ENCODE data around the gene IL1B.
"Not testable (repeated sequence)": the region's sequence is repeated elsewhere in the genome, so short reads cannot be mapped to it uniquely, and the experiment has no call there.

The IL1B gene

GRCh38 chr2:112849956-112850355, 13.4 kb upstream of the IL1B start:
- no peak for DNase-seq

DNA sequence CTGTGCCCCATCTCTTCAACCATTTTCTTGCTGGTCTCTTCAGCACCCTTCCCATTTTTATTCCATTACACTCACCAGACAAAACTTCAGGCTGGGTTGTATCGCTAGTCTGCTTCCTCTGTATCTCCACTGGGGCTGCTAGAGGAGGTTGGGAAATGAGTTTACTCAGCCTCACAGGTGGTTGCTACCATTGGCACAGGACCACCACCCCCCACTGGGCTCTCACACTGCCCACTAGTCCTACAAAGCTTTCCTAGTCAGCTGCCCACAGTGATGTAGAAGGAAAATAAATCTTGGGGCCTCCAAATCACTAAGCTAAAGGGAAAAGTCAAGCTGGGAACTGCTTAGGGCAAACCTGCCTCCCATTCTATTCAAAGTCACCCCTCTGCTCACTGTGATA, 12.3 kb upstream of the IL1B start:
- no peak for DNase-seq

DNA sequence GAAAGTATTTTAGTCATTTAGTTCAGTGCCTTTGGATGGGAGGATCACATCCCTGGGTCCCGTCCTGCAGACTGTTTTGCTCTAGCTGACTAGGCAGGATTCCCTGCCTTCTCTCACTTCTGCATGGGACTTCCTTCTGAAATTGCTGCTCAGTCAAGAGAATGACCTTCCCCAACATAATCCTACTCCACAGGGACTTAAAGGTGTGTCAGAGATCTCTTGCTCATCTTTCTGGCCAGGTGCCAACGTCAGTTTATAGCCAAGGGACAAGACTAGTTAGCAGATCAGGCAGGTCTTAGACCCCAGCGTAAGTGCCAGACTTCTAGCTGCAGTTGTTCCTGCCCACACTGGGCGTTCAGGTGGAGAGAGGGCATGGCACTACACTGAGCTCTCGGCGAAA, 9.5 kb upstream of the IL1B start:
- no peak for DNase-seq

- DNase-seq = no peak
Observed at GRCh38 chr2:112843836-112844235, 7.3 kb upstream of the IL1B start.

GRCh38 chr2:112843288-112843687, 6.7 kb upstream of the IL1B start:
- DNase-seq = no peak

DNA sequence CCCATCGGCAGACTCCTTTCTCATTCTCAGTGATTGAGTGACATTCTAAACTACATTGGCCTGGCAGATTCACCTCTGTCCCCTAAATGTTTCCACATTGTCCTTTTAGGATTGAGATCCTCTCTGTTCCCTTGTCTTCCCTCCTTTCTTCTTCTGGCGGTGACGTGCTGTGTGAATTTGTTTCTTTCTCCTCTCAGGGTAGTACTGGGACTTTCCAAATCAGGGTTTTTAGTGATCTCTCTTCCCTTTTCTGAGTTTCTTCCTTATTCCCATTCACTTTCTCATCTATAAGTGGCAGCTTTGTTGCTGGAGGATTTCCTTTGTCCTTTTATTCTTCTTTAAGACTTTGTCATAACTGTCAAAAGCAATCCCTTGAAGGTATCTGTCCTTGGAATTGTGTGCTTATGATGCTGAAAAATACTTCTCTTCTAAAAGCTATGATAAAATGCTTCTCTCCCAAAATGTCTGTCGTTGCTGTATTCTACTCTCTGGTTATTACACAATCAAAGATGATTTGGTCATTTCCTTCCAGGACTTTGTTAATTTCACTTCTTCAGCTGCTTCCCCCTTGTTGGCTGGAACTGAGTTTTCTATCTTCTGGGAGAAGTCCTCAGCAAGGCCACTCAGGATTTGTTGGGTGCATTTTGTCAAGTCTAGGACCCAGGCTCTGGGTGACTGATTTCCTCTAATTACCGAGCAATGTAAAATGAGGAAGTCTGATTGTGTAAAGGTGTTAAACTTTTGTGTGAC, 4.9 kb upstream of the IL1B start:
- DNase-seq = no peak

DNA sequence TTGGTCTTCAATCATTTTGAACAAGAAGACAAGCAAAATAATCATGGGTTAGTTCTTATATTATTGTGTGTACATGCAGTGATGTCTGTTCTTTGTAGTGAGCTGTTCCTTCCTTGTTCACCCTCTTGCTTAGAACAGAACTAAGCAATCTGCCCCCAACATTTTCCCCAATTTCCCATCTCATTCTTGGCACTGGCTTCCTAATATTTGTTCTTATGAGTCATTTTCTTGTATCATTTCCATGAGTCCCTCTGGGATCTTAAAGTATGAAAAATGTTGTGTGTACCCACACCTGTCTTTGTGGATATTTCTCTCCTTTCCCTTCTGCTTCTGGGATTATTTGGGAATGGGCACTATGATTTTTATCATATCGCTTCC, 3.5 kb upstream of the IL1B start:
- no peak for DNase-seq

GRCh38 chr2:112839407-112840067, 3.0 kb upstream of the IL1B start:
- DNase-seq = no peak

- no peak for DNase-seq
Observed at GRCh38 chr2:112836163-112836560, 417 bp downstream of the IL1B start.

DNA sequence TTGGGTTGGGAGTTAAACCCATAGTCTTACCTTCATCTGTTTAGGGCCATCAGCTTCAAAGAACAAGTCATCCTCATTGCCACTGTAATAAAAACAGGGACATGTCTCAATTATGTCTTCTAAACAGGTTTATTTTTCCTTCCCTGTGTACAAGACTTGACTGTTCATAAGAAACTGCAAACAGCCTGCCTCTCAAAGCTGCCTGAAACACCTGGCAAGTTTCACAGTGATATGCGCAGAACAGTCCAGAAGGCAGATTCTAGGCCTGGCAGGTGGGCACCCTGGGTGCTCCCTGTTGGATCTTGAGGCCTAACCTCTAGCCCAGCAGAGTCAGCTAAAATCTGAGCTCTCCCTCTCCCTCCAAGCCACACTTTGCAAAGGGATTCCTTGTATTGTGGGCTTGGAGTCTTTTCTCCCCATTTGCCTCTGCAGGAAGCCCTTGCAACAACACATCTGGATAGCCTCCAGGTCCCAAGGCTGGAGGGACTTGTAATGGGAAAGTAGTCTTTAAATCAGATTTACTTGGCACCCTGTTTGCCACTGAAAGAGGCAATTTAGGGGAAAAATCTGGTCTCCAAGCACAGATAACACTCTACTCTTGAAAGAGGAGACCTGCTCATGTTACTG, 930 bp downstream of the IL1B start:
- DNase-seq = no peak

- DNase-seq = no peak
Observed at GRCh38 chr2:112835061-112835501, 1.5 kb downstream of the IL1B start.

DNA sequence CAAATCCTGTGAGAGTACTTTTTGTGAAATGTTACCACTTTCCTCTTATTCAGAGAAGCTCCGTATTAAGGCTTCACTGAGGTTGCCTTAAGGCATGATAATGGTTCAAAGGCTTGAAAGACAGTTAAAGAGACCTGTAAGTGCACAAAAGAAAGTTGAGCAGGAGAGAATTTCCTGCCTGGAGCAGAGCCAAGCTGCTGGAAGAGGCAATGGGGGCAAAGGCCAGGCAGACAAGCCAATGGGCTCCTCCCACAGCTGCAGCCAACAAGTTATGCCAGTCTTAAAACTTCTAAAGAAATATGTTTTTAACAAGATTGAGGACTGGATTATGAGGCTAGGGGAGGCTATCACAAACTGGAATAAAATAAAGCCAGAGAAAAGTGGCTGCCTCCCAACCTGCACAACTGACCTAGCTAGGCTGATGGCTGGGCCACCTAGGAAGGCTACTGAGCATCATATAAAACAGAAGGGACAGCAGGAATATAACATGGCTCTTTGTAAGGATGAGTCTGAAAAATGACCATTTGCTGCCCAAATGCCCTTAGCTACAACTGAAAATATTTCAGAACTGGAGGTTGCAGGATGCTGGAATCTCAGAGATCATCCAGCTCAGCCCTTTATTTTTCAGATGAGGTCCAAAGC, 2.1 kb downstream of the IL1B start:
- no peak for DNase-seq

DNA sequence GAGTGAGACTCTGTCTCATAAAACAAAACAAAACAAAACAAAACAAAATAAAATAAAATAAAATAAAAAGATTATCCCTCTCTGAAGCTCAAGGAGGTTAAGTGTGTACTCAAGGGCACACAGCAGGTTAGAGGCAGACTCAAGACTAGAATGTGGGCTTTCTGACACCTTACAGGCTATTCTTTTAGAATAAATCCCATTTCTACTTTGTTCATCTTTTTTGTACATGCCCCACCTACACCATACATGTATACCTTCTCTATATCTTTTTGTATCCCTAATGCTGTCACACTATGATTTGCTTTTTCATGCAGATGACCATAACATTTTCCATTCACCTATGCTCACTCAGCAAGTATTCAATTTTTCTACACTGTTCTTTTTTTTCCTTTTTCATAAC, 2.6 kb downstream of the IL1B start:
- DNase-seq = no peak

DNA sequence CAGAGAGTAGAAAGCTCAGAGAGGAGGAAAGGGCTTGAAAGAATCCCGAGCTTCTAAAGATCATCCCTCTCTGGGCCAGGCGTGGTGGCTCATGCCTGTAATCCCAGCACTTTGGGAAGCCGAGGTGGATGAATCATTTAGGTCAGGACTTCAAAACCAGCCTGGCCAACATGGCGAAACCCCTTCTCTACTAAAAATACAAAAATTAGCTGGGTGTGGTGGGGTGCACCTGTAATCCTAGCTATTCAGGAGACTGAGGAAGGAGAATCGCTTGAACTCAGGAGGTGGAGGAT, 3.0 kb downstream of the IL1B start:
- not testable (repeated sequence) for DNase-seq

- DNase-seq = no peak
Observed at GRCh38 chr2:112832841-112833638, 3.5 kb downstream of the IL1B start.

DNA sequence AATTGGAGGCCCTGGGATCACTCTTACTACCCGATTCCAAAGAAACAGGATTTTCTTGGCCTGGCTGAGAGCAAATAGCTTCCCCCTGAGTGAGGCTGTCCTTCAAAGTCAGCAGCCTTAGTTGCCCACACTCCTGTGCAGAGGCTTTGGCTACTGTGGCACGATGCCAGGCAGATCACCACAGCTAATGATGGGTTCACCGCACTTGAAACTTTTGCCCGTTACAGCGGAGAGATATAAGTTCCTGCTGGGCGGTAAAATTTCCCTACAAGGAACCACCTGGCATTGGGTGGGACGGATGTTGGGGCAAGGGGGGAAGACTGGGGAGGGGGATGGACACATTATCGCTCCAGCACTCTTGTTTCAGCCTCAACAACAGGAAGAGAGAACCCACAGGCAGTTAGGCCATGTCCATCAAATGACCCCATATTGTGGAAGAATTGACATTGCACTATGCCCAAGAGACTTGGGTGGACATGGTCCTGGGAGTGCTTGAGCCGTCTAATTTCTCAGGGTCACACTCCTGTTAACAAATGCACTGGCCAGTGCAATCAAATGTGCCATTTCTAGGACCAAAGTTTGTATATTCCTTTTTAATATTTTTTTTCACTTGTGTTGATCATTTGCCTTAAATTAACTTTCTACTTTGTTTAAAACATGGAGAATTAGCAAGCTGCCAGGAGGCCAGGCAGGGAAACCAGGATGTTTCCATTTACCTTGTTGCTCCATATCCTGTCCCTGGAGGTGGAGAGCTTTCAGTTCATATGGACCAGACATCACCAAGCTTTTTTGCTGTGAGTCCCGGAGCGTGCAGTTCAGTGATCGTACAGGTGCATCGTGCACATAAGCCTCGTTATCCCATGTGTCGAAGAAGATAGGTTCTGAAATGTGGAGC, 4.4 kb downstream of the IL1B start:
- DNase-seq = no peak

- no peak for DNase-seq
Observed at GRCh38 chr2:112831513-112831845, 5.1 kb downstream of the IL1B start.

DNA sequence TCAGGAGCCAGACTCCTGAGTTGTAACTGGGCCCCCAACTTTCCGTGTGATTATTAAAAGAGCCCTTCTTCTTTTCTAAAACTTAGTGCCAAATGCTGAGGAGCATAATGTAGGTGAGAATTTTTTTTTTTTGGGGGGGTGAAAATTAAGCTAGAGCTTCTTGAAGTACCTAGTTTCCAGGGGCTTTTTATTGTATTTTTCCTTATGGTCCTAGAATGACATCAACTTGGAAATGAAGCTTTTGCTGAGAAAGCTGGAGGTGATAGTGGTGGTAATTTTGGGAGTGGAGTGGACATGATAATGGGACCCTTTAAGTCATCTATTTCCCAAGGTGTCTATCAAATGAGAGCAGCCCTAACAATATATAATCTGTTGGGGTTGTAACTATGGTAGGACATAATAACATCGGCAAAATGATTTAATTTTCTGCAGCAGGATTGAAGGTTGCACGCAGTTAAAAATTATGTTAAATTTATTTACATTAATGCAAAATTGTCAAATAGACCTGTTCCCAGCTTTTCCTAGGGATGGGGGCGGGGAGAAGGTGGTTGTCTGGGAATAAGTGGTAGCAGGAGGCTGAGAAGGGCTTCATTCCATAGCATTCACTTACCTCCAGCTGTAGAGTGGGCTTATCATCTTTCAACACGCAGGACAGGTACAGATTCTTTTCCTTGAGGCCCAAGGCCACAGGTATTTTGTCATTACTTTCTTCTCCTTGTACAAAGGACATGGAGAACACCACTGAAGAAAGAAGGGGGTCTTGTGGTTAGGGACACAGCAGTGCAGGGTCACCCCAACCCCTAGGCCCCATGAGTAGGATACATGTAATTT, 5.7 kb downstream of the IL1B start:
- no peak for DNase-seq

GRCh38 chr2:112829961-112830681, 6.5 kb downstream of the IL1B start:
- DNase-seq = no peak

DNA sequence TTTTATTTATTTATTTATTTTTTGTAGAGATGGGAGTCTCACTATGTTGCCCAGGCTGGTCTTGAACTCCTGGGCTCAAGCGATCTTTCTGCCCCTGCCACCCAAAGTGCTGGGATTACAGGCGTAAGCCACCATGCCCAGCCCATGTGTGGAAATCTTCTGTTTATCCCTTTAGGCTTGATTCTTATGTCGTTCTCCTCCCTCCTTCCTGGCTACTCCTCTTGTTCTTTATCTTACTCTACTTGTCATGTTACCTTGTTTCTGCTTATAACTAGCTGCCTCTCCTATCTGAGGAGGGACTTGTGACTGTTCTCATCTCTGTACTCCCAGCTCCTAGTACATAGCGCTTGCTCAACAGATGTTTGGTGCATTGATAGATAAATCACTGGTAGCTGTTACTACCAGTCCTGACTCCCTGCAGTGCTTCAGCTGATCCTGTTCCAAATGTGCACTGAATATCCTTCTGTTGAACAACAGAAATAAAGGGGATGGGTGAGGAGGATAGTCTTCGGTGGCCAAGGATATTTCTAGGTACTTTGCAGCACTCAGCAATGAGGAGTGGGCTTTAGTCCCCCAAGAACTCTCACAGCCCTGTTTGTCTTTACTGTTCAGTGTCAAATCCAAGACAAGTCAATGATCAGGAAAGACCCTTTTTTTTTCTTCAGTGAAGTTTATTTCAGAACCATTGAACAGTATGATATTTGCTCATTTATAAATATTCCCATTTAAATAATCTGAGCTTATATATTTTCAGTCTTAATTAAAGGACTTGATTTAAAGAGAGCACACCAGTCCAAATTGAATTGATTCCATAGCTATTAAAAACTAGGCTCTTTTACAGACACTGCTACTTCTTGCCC, 7.2 kb downstream of the IL1B start:
- DNase-seq = no peak

Measured in activated T-cell treated with anti-CD3 and anti-CD28 coated beads for 4 hours (primary cell).